ENCODE results near the gene CSPG4. TPM values are rescaled to one million over a fixed set of nuclear protein-coding genes. Genes with fewer than 3 reads are reported as not detected.

CSPG4 gene
- total and polyA plus RNA-seq, 2 of the 13 experiments (the other 11 are each of a cell fraction or from before 2014, with no cell fraction given), result 0.01 to 0.04 TPM

DNA sequence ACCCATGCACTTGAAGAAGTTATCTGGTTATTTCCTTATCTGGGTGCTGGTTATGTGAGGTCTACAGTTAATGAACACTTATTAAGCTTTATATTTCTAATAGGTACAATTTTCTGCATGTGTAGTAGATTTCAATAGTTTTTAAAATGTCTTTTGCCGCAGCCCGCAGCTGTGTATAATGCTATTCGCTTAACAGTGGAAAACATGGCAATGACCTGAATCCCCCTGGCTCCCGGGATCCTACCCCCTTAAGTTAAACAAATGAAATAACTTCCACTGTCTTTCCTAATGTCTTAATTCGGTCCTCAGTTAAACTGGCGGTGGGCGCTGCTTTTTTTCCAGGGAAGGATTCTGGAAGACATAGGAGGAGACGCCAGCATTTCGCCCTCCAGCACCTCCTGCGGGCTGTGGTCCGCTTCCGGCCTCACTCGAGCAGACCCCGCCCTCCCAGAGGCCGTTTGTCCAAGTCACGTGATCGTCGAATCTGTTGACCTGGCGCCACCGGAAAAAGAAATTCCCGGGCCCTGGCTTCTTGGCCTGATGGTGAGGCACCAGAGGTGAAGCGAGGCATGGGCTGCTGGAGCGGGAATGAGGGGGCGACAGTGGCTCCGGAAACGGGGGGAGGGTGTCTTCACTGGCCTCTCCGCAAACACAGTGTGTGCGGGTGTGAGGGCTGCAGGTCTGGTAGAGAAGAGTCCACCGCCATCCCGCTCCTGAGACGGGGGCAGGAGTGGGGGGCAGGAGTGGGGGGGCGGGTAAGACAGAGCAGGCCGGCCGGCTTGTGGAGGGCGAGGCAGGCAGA, 45.6 kb upstream of the CSPG4 start (continued):
- TF ChIP-seq, protein P1, sequence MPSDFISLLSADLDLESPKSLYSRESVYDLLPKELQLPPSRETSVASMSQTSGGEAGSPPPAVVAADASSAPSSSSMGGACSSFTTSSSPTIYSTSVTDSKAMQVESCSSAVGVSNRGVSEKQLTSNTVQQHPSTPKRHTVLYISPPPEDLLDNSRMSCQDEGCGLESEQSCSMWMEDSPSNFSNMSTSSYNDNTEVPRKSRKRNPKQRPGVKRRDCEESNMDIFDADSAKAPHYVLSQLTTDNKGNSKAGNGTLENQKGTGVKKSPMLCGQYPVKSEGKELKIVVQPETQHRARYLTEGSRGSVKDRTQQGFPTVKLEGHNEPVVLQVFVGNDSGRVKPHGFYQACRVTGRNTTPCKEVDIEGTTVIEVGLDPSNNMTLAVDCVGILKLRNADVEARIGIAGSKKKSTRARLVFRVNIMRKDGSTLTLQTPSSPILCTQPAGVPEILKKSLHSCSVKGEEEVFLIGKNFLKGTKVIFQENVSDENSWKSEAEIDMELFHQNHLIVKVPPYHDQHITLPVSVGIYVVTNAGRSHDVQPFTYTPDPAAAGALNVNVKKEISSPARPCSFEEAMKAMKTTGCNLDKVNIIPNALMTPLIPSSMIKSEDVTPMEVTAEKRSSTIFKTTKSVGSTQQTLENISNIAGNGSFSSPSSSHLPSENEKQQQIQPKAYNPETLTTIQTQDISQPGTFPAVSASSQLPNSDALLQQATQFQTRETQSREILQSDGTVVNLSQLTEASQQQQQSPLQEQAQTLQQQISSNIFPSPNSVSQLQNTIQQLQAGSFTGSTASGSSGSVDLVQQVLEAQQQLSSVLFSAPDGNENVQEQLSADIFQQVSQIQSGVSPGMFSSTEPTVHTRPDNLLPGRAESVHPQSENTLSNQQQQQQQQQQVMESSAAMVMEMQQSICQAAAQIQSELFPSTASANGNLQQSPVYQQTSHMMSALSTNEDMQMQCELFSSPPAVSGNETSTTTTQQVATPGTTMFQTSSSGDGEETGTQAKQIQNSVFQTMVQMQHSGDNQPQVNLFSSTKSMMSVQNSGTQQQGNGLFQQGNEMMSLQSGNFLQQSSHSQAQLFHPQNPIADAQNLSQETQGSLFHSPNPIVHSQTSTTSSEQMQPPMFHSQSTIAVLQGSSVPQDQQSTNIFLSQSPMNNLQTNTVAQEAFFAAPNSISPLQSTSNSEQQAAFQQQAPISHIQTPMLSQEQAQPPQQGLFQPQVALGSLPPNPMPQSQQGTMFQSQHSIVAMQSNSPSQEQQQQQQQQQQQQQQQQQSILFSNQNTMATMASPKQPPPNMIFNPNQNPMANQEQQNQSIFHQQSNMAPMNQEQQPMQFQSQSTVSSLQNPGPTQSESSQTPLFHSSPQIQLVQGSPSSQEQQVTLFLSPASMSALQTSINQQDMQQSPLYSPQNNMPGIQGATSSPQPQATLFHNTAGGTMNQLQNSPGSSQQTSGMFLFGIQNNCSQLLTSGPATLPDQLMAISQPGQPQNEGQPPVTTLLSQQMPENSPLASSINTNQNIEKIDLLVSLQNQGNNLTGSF (CRISPR knock-in tag; IDR thresholded peaks at IDR 0.05), result no peak
- TF ChIP-seq ZFAT (CRISPR knock-in tag; conservative IDR thresholded peaks at IDR 0.05) (0 out of 2 replicates have a peak, but pooled peaks have one; percentile 27), ZZZ3 (CRISPR knock-in tag; IDR thresholded peaks at IDR 0.05; ENCODE audit: borderline replicate concordance) (no peak), KLF16 (CRISPR knock-in tag; IDR thresholded peaks at IDR 0.05) (0 out of 4 replicates have a peak, but pooled peaks of 1 of the 2 experiments have one; percentile 25), BCL6 (CRISPR knock-in tag; IDR thresholded peaks at IDR 0.05) (no peak), RXRB (CRISPR knock-in tag; IDR thresholded peaks at IDR 0.05; ENCODE audit: borderline replicate concordance) (peak; percentile 42; the same call in 1 of the 2 replicates), BRD4 (CRISPR knock-in tag; IDR thresholded peaks at IDR 0.05) (0 out of 2 replicates have a peak, but pooled peaks have one; percentile 39), ZFP41 (CRISPR knock-in tag; IDR thresholded peaks at IDR 0.05; ENCODE audit: borderline replicate concordance) (no peak), CEBPG (CRISPR knock-in tag; IDR thresholded peaks at IDR 0.05) (no peak), ZNF121 (CRISPR knock-in tag; IDR thresholded peaks at IDR 0.05) (no peak), ERF (CRISPR knock-in tag; IDR thresholded peaks at IDR 0.05) (peak; percentile 55; the same call in 1 of the 2 replicates), TOPORS (CRISPR knock-in tag; IDR thresholded peaks at IDR 0.05) (no peak), ATF4 (CRISPR knock-in tag; IDR thresholded peaks at IDR 0.05) (0 out of 4 replicates have a peak, but pooled peaks of 1 of the 2 experiments have one; percentile 17)
- TF ChIP-seq, protein P2, sequence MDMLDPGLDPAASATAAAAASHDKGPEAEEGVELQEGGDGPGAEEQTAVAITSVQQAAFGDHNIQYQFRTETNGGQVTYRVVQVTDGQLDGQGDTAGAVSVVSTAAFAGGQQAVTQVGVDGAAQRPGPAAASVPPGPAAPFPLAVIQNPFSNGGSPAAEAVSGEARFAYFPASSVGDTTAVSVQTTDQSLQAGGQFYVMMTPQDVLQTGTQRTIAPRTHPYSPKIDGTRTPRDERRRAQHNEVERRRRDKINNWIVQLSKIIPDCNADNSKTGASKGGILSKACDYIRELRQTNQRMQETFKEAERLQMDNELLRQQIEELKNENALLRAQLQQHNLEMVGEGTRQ (IDR thresholded peaks at IDR 0.05; ENCODE audit: low read depth, low read length), result peak; percentile 88
- TF ChIP-seq, protein P2 (CRISPR knock-in tag; IDR thresholded peaks at IDR 0.05; ENCODE audit: borderline replicate concordance), result peak; percentile 88; the same call in 1 of the 2 replicates
- TF ChIP-seq, protein P3, sequence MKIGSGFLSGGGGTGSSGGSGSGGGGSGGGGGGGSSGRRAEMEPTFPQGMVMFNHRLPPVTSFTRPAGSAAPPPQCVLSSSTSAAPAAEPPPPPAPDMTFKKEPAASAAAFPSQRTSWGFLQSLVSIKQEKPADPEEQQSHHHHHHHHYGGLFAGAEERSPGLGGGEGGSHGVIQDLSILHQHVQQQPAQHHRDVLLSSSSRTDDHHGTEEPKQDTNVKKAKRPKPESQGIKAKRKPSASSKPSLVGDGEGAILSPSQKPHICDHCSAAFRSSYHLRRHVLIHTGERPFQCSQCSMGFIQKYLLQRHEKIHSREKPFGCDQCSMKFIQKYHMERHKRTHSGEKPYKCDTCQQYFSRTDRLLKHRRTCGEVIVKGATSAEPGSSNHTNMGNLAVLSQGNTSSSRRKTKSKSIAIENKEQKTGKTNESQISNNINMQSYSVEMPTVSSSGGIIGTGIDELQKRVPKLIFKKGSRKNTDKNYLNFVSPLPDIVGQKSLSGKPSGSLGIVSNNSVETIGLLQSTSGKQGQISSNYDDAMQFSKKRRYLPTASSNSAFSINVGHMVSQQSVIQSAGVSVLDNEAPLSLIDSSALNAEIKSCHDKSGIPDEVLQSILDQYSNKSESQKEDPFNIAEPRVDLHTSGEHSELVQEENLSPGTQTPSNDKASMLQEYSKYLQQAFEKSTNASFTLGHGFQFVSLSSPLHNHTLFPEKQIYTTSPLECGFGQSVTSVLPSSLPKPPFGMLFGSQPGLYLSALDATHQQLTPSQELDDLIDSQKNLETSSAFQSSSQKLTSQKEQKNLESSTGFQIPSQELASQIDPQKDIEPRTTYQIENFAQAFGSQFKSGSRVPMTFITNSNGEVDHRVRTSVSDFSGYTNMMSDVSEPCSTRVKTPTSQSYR (CRISPR knock-in tag; IDR thresholded peaks at IDR 0.05; ENCODE audit: borderline replicate concordance), result no peak
- TF ChIP-seq, protein P4, sequence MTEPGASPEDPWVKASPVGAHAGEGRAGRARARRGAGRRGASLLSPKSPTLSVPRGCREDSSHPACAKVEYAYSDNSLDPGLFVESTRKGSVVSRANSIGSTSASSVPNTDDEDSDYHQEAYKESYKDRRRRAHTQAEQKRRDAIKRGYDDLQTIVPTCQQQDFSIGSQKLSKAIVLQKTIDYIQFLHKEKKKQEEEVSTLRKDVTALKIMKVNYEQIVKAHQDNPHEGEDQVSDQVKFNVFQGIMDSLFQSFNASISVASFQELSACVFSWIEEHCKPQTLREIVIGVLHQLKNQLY (CRISPR knock-in tag; IDR thresholded peaks at IDR 0.05), result peak; percentile 57; the same call in 1 of the 2 replicates

Measured in HepG2 (cell line).